Posterior cingulate gyrus (tissue), 11 donors: Measurements from ENCODE around the gene BAG2.

ENCODE experiments used
- DNase-seq, 10 donors: peaks; one replicate each; pipeline versions ENCODE4 v3.0.0 to v3.0.0-alpha.2; 2020 to 2021; ENCODE audit warnings: mixed read lengths in 3 of 10
- intact Hi-C: fragments of 100-400 bp; cut with DNase I; formaldehyde crosslinking; loops from one replicate; pipeline ENCODE4 v1.15.1; 2023

The BAG2 gene

GRCh38 chr6:57173056-57173885 lies 1.1 kb downstream of the BAG2 start:
- intact Hi-C loops, result loop anchor here (2.0 to 5.0 kb wide), 2 partner anchors 81 to 126 kb away; partner anchors contain the start of genes KIAA1586 and ZNF451
- DNase-seq, result no peak

- DNase-seq, result no peak
- intact Hi-C loops, result loop anchor here (2.0 to 5.0 kb wide), 2 partner anchors 82 to 127 kb away; partner anchors contain the start of genes KIAA1586 and ZNF451
Observed at GRCh38 chr6:57173886-57174510, 1.9 kb downstream of the BAG2 start.

GRCh38 chr6:57174511-57174907 lies 2.4 kb downstream of the BAG2 start:
- no peak for DNase-seq
- intact Hi-C loops, result loop anchor here (5.0 kb wide), 1 partner anchor 82 kb away; the partner anchor contains the start of gene ZNF451

DNA sequence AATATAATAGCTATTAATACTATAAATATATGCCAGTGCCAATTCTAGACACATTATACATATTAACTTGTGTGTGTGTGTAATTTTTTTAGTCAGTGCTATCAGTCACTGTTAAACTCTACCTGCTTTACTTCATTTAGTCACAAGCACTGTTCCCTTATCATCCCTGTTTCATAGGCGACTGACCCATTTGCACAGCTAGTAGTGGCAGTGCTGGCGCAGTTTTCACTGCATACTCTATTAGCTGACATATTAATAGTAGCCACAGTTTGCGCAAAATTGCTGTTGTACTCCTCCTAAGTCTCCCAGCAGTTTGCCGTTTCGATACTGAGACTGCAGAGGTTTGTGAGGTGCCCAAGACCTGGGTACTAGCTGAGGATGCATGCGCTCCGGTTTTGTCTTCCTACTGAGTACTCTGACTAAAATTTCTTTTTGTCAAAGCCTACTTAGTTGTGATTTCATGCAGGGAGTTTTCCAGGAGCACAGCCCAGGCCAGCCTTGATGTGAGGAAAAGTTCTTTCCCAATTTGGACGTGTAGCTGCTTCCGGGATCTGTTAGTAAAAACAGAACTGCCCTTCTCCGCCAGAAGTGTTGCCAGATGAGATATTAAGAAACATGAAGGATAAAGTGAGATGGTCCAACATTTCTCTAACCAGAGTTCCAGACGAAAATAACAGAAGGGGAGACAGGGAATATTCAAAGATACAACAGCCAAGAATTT lies 5.6 kb downstream of the BAG2 start:
- intact Hi-C loops, result no loop called here
- DNase-seq, result no peak

- DNase-seq, result no peak
- intact Hi-C loops, result loop anchor here (5.0 kb wide), 1 partner anchor 42 kb away; the partner anchor contains the start of gene RAB23
Observed at GRCh38 chr6:57180596-57180995, 8.5 kb downstream of the BAG2 start.

GRCh38 chr6:57182017-57182432 lies 9.9 kb downstream of the BAG2 start:
- no peak for DNase-seq
- intact Hi-C loops, result loop anchor here (5.0 kb wide), 1 partner anchor 40 kb away; the partner anchor contains the start of gene RAB23

GRCh38 chr6:57183336-57183735 lies 11.2 kb downstream of the BAG2 start:
- no peak for DNase-seq
- intact Hi-C loops, result loop anchor here (5.0 kb wide), 1 partner anchor 39 kb away; the partner anchor contains the start of gene RAB23

GRCh38 chr6:57190140-57190539 lies 18.0 kb downstream of the BAG2 start:
- intact Hi-C loops, result loop anchor here (10.0 kb wide), 1 partner anchor 125 kb away; the partner anchor contains the start of gene PRIM2
- no peak for DNase-seq

DNA sequence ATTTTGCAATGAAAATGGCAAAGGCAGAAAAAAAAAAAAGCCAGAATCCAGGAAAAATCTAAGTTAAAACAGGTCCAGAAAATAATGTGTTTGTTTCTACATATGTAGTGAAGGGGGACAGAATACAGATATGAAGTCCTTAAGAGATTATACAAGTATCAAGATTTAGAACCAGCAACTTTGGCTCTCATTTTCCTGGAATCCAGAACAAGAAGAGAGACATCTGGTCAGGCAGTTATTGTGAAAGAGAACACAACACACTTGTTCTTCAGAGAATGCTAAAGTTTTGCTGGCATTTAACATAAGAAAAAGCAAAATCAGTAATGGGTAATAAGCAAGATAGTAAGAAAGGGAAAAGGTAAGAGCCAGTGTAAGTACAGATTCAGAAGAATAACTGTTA lies 21.1 kb downstream of the BAG2 start:
- no peak for DNase-seq
- intact Hi-C loops, result loop anchor here (10.0 kb wide), 1 partner anchor 122 kb away; the partner anchor contains the start of gene PRIM2

DNA sequence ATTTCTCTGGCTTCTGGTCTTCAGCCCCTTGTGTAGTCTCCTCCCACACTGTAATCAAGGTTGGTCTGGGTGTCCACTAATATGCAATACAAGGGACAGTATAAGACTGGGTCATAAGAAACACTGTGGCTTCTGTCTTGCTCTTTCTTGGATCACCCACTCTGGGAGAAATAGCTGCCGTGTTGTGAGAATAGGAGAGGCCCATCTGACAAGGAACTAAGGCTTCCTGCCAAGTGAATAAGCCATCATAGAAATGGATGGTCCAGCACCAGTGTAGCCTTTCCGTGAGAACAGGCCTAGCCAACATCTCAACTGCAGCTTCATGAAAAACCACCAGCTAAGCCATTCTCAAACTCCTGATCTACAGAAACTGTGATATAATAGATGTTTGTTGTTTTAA lies 23.3 kb downstream of the BAG2 start:
- no peak for DNase-seq
- intact Hi-C loops, result loop anchor here (10.0 kb wide), 1 partner anchor 119 kb away; the partner anchor contains the start of gene PRIM2

DNA sequence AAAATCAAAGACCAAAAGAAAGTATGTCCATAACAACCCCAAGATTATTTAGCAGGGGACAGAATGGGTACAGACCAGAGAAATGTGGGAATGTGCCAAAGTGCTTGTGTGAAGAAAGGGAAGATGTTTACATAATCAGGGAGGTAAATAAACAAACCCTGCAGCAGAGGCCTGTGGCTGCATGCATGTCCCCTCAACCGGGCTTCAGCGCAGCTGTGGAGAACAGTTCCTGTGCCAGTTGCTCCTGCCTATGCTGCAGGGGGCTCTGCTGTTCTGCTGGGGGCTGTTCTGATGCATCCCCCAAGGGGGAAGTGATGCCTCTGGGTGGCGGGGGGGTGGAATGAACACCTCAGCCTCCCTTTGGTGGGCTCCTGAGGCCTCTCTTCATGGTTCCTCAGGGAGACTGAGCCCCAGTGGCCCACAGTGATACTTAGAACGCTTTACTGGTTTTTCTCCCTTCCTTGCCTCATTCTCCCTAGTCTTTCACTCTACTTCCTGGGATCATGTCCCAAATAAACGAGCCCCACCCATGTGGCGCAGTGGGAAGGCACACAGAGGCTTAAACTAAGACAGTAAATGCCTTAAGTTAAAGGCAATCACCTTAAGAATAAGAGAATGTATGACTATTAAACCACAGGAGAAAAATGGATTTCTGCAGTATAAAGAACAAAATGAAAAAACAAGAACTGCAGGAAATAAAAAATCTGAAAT lies 27.0 kb downstream of the BAG2 start:
- DNase-seq, result peak in 1 of 10 donors; percentile 62
- intact Hi-C loops, result loop anchor here (10.0 kb wide), 1 partner anchor 116 kb away; the partner anchor contains the start of gene PRIM2

DNA sequence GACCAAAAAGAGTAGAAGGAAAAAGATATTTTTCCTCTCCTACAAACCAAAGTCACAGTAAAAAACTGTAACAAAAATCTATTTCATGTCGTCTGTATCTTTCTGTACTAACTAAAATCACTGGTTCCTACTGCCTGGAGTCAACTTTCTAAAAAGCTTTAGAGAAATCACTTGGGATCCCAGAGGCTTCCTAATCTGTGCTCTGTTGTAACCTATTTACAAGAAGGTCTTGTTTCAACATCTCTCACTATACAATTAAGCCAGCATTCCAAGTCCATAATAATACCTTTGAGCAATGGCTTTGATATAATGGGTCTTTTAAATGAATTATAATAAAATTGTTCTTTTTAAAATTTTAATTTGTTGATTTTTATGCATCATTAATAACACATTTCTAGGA lies 29.6 kb downstream of the BAG2 start:
- intact Hi-C loops, result no loop called here
- DNase-seq, result no peak

DNA sequence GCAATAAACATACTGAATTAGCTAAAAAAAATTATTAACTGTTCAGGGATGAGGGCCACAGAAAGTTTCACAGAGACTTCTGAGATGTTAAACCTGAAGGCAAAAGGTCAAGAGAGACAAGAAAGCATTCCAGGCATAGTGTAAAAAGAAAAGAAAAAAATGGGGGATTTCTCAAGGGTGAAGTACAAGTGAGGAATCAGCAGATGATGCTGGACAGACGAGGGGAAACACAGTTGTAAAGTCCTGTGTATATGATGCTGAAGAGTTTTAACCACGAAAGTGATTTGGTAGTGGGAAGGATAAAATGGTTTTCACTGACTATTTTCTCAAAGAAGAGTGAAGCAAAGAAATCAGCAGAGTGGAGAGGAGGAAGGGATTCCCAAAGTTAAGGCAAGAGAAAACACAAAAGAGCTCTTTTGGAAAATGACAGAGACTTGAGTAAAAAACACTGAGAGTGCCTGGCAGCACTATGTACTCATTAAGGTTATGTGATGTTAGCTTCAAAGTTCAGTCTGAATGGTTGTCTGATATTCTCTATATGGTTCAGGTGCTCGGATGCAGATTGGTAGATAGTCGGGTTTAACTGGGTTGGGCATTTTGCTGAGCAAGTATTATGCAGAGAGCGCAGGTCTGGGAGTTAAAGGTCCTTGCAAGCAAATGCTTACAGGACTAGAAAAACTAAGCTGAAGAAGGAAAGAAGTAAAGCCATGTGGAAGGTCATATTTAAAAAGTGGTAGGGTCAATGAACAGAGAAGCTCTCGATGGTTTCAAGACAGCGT lies 33.6 kb downstream of the BAG2 start:
- no peak for DNase-seq
- intact Hi-C loops, result no loop called here

DNA sequence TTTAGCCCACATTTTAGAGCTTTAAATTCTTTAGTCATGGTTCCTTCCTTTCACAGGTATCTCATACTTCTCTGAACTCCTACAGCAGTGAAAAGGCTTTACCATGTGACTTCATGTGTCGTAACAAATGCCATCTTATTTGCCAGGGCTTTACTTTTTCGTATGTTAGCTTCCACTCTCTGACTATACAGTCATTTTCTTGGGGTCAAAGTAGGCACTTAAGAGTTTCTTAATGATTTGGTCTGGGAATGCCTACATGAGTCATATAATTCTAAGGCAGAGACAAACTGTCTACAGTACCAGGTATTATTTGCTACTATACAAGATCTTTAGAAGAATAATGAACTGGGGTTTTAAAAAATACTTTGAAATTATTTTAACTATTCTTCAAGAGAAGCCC lies 35.0 kb downstream of the BAG2 start:
- intact Hi-C loops, result no loop called here
- no peak for DNase-seq

- no peak for DNase-seq
- intact Hi-C loops, result no loop called here
Observed at GRCh38 chr6:57207872-57208271, 35.7 kb downstream of the BAG2 start.

DNA sequence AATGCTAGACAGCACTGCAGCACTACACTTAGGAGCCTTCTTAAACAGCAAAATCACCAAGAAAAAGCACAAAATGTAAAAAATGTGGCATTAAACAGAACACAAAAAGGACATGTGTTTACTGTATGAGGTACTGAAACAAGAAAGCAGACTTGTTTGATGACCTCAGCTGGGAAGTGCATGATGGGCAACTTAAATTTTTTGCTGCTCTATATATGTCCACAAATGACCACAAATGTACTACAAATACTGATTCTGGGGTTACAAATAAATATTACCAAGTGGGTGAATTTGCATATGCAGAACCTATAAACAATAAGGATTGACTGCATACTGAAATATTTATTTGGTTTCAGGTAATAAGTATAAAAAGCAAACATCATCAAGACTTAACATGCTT lies 36.9 kb downstream of the BAG2 start:
- DNase-seq, result no peak
- intact Hi-C loops, result no loop called here

DNA sequence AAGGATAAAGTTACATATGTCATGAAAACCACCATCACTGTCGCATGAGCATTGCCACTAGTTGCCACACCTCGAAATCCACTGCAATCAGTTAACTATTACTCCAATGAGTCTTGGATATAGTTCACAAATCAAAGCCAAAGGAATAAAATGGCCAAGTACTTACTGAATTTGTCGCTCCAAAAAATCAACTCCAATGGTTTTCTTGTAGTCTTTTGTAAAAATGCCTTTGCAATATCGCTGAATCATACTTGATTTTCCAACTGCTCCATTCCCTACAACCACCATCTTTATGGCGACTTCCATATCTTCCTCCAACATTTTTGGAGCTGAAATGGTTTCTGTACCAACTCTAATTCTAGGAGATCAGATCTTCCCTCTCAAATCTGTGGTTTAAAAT lies 37.9 kb downstream of the BAG2 start:
- DNase-seq, result no peak
- intact Hi-C loops, result no loop called here

DNA sequence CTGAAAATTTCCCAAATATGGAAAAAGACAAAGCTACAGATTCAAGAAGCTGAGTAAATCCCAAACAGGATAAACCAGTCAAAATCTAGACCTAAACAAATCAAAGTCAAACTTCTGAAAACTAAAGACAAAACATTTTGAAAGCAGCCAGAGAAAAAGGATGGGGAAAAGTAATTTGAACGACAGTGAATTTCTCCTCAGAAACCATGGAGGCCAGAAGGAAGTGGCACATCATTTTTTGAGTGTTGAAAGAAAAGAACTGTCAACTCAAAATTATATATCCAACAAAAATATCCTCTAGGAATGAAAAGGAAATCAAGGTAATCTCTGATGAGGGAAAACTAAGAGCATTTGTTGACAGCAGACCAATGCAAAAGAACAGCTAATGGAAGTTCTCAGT lies 43.1 kb downstream of the BAG2 start:
- intact Hi-C loops, result no loop called here
- DNase-seq, result no peak
